Gastrocnemius medialis (tissue), 4 donors: Measurements from ENCODE around the gene ZNF778.

ENCODE experiments used
- POLR2A ChIP-seq, 2 donors: fragments of 450-650 bp; IDR thresholded peaks; one replicate each; pipeline ENCODE4 v1.6.1; 2017; ENCODE audit warnings: antibody characterized with exemption in 2 of 2, mild to moderate bottlenecking in 2 of 2, moderate library complexity in 2 of 2
- TF ChIP-seq, protein P1 (sequence below), 5 experiments: fragments of 450-650 bp in 3 of 5; fragments of 200-600 bp in 2 of 5; sonication (generic) in 2 of 5; IDR thresholded peaks in 4 of 5; conservative IDR thresholded peaks in 1 of 5; 1 replicate in 4 of 5; 2 replicates in 1 of 5; pipeline ENCODE4 v1.5.1; 2016 to 2019; ENCODE audit warnings: antibody characterized with exemption in 5 of 5, mild to moderate bottlenecking in 3 of 5, moderate library complexity in 3 of 5

GRCh38 chr16:89233678-89234490, 16.4 kb downstream of the ZNF778 start:
- TF ChIP-seq, protein P1, sequence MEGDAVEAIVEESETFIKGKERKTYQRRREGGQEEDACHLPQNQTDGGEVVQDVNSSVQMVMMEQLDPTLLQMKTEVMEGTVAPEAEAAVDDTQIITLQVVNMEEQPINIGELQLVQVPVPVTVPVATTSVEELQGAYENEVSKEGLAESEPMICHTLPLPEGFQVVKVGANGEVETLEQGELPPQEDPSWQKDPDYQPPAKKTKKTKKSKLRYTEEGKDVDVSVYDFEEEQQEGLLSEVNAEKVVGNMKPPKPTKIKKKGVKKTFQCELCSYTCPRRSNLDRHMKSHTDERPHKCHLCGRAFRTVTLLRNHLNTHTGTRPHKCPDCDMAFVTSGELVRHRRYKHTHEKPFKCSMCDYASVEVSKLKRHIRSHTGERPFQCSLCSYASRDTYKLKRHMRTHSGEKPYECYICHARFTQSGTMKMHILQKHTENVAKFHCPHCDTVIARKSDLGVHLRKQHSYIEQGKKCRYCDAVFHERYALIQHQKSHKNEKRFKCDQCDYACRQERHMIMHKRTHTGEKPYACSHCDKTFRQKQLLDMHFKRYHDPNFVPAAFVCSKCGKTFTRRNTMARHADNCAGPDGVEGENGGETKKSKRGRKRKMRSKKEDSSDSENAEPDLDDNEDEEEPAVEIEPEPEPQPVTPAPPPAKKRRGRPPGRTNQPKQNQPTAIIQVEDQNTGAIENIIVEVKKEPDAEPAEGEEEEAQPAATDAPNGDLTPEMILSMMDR (IDR thresholded peaks at IDR 0.05 in 4 of 5, conservative IDR thresholded peaks at IDR 0.05 in 1 of 5): no peak
- no peak for TF ChIP-seq POLR2A (IDR thresholded peaks at IDR 0.05)
